GM12875 (cell line): Measurements from ENCODE around the gene RRP9.

Experiments used
- H3K4me3 ChIP-seq: one replicate; pipeline ENCODE4 v1.5.1; 2011; ENCODE audit warnings: low read depth, low read length, control low read depth
- CTCF ChIP-seq: IDR thresholded peaks from 2 replicates; pipeline ENCODE4 v1.5.1; 2011; ENCODE audit warnings: low read depth, mild to moderate bottlenecking, control low read depth, inconsistent platforms, low read length, moderate library complexity, borderline replicate concordance; ENCODE audit not compliant: insufficient read depth

RRP9 gene

GRCh38 chr3:51966016-51966415 lies 24.3 kb upstream of the RRP9 start:
- TF ChIP-seq CTCF = no peak
- H3K4me3 ChIP-seq = no peak overlapping the region

DNA sequence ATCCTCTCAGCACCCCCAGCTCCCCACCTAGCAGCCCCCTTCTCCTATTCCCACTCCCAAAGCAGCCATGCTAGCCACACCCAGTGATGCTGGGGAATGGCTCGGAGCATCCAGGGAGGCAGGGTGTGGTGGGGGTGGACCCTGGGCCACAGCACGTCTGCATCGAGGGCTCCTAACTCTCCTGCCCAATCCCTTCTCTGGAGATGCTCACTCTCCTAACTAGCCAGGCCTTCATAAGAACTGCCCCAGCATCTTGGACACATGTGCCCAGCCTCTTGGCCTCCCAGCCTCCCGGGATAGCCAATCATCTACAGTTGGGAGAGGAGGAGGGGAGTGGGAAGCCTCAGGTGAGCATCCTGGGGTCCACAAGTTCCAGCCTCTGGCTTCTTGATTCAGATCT lies 22.8 kb upstream of the RRP9 start:
- no peak overlapping the region for H3K4me3 ChIP-seq
- no peak for TF ChIP-seq CTCF

GRCh38 chr3:51963951-51964451 lies 22.3 kb upstream of the RRP9 start:
- no peak for TF ChIP-seq CTCF

DNA sequence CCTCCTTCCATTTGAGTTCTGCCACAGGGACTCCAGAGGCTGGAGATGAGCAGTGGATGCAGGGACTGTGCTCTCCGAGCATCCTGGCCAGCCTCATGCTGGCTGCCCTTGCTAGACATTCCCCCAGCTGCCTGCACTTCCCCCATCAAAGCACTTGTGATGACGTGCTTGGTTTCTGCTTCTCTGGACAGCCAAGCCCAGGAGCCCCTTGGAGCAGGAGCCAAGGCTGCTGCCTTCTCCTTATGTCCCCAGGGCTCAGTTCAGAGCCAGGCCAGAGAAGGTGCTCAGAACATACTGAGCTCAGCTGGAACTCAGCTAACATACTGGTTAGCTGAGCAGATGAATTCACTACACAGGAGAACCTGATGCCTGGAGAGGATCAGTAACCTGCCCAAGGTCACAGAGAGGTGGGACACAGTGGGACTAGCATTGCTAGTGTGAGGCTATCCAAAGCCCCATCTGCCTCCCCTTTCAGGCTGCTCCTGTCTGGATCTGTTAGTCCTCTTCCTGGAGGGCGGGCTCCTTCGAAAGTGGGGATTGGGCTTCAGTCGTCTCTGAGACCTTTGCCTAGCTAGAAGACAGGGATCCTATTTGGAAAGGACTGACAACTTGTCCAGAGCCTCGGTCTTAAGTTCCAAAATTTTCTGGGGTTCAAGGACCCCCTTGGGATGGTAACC lies 21.3 kb upstream of the RRP9 start:
- TF ChIP-seq CTCF = no peak

More at GRCh38 chr3:51963951-51964451, 22.3 kb upstream of the RRP9 start:
- no peak overlapping the region for H3K4me3 ChIP-seq

GRCh38 chr3:51961602-51962569 lies 20.2 kb upstream of the RRP9 start:
- TF ChIP-seq CTCF = no peak
- H3K4me3 ChIP-seq = no peak overlapping the region

More for the DNA sequence above, 21.3 kb upstream of the RRP9 start:
- no peak overlapping the region for H3K4me3 ChIP-seq

- H3K4me3 ChIP-seq = no peak overlapping the region
- TF ChIP-seq CTCF = no peak
Observed at GRCh38 chr3:51961011-51961410, 19.3 kb upstream of the RRP9 start.
